Activated T-helper 1 cell treated with anti-CD3 and anti-CD28 coated beads, Interleukin-12 subunit alpha, Interleukin-12 subunit beta, Interleukin-2, Interleukin-4 antibody, amounts not matched to agents 30 ng/mL and 10 ng/mL and 1 ng/mL, durations not matched to agents 14 hours and 24 hours and 36 hours (primary cell): Measurements from ENCODE around the gene SFMBT2. TPM values are rescaled to one million over a fixed set of nuclear protein-coding genes. Genes with fewer than 3 reads are reported as not detected.

ENCODE experiments used
- DNase-seq: peaks from one replicate; pipeline ENCODE4 v3.0.0; 2021; ENCODE audit warnings: low spot score
- H3K27ac Mint-ChIP-seq: one replicate; pipeline ENCODE4 v1.8.0; 2021; ENCODE audit warnings: mild to moderate bottlenecking, mixed read lengths
- H3K27me3 Mint-ChIP-seq: one replicate; pipeline ENCODE4 v1.8.0; 2022; ENCODE audit warnings: mild to moderate bottlenecking, moderate library complexity, mixed read lengths; ENCODE audit not compliant: insufficient read depth
- H3K36me3 Mint-ChIP-seq: one replicate; pipeline ENCODE4 v1.8.0; 2021; ENCODE audit warnings: low read depth, mixed read lengths
- H3K4me1 Mint-ChIP-seq: one replicate; pipeline ENCODE4 v1.8.0; 2021; ENCODE audit warnings: low read depth, mixed read lengths
- H3K4me3 Mint-ChIP-seq: one replicate; pipeline ENCODE4 v1.8.0; 2021; ENCODE audit warnings: mild to moderate bottlenecking, moderate library complexity, mixed read lengths
- H3K9me3 Mint-ChIP-seq: one replicate; pipeline ENCODE4 v1.8.0; 2021; ENCODE audit warnings: mixed read lengths
- intact Hi-C: fragments of 100-400 bp; cut with micrococcal nuclease; formaldehyde crosslinking; loops from one replicate; pipeline ENCODE4 v1.15.1; 2024
- total RNA-seq: library from RNA; stranded (reverse); gene quantifications from 2 replicates; pipeline ENCODE4 v1.2.3, GENCODE V29; 2022

Gene SFMBT2
- total RNA-seq, 1 donor from 2014 or later: 39.1 TPM

DNA sequence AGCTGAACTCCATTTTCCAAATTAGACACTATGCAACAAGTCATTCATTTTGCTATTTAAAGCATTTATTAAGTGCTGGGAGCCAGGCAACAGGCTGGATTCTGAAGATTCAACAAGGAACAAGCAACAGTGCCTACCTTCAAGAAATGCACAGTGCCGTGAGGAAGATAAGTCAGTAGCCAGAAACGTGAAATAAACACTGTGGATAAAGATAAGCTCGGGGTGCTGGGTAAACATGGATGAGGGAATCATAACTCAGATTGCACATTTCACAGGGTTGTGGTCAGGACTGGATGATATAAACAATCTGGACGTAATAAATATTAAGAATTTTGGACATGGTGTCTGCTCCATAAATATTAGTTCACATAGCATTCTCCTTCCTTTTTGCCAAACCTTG is 259.3 kb downstream of the SFMBT2 start:
- DNase-seq: no peak
- intact Hi-C loops: no loop called here
- Mint-ChIP-seq H3K36me3 (peaks cover 1% of the 10 kb centered on the region), H3K4me1 (peaks cover 8% of the 10 kb centered on the region), H3K27ac (no peak overlapping the region), H3K27me3 (peaks cover 20% of the 10 kb centered on the region), H3K9me3 (peaks cover 4% of the 10 kb centered on the region), H3K4me3 (no peak overlapping the region)

DNA sequence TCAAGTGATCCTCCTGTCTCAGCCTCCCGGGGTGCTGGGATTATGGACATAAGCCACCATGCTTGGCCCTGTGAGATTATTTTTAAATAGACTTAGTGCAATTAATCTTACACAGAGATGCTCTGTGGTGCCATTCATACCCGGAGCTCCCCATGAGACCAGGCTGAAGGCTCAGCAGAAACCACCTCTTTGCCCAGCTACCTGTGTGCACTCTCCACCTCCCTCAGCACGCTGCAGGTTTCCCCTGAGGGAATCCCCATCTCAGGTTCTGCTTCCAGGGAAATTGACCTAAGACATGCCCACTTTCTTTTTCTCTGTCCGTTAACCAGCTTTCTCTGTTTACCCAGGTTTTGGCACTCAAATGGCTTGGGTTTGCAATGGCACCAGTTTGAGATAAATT is 260.5 kb downstream of the SFMBT2 start:
- Mint-ChIP-seq H3K36me3 (no peaks in the 10 kb centered on the region), H3K27me3 (peaks cover 28% of the 10 kb centered on the region), H3K9me3 (peaks cover 4% of the 10 kb centered on the region), H3K4me1 (peaks cover 8% of the 10 kb centered on the region), H3K4me3 (no peak overlapping the region), H3K27ac (no peak overlapping the region)
- intact Hi-C loops: no loop called here
- DNase-seq: no peak

DNA sequence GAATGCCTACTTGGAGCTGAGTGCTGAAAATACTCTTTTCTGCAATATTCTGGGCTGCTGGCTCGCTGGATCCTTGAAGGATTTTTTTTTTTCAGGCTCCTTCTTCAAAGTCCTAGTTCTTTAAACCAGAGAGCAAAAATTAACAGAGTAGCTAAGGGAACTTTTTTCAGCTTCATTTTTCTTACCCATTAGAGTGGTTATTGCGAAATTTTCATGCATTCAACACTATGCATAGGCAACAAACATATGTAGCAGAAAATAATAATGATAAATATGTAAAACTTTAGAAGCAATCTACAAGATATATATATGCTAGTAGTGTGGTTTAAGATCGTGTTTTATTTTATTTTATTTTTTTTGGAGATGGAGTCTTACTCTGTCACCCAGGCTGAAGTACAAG is 264.6 kb downstream of the SFMBT2 start:
- Mint-ChIP-seq H3K27ac (no peak overlapping the region), H3K4me1 (no peaks in the 10 kb centered on the region), H3K9me3 (peaks cover 7% of the 10 kb centered on the region), H3K27me3 (peaks cover 37% of the 10 kb centered on the region), H3K4me3 (no peak overlapping the region), H3K36me3 (no peaks in the 10 kb centered on the region)
- intact Hi-C loops: no loop called here
- DNase-seq: no peak

DNA sequence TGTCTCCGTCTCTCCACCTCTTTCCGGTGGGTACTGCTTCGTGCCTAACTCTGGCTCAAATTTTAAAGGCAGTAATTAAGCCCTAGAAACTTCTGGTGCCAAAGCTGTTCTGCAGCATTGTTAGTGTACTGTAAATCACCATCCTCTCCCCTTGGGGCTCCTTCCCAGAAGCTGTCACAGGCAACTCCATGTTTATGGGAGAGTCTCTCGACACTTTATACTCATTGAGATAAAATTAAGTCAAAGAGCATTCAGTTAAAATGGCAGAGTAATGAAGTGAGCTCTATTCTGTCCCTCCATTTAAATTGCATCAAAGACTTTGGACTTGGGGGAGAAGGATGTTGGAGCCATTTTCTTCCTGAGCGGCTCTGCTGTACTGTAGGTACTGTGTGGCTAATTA is 274.8 kb downstream of the SFMBT2 start:
- peaks cover 6% of the 10 kb centered on the region for H3K9me3 Mint-ChIP-seq
- no peak overlapping the region for H3K4me3 Mint-ChIP-seq
- peaks cover 3% of the 10 kb centered on the region for H3K36me3 Mint-ChIP-seq
- H3K27me3 Mint-ChIP-seq: peaks cover 17% of the 10 kb centered on the region
- no peak overlapping the region for H3K27ac Mint-ChIP-seq
- intact Hi-C loops: no loop called here
- no peak for DNase-seq
- H3K4me1 Mint-ChIP-seq: peaks cover 7% of the 10 kb centered on the region

DNA sequence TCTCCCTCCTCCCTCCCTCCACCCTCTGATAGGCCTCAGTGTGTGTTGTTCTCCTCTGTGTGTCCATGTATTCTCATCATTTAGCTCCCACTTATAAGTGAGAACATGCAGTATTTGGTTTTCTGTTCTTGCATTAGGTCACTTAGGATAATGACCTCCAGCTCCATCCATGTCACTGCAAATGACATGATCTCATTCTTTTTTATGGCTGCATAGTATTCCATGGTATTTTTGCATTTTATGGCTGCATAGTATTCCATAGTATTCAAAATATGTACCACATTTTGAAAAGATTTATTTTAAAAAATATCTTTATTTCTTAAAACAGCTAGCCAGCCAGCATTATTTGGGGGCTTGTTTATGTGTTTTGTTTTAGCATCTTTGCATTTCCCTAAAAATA is 275.6 kb downstream of the SFMBT2 start:
- Mint-ChIP-seq H3K27ac (no peak overlapping the region), H3K4me3 (no peak overlapping the region), H3K9me3 (peaks cover 6% of the 10 kb centered on the region), H3K36me3 (peaks cover 3% of the 10 kb centered on the region), H3K27me3 (peaks cover 20% of the 10 kb centered on the region), H3K4me1 (peaks cover 7% of the 10 kb centered on the region)
- intact Hi-C loops: no loop called here
- DNase-seq: no peak

DNA sequence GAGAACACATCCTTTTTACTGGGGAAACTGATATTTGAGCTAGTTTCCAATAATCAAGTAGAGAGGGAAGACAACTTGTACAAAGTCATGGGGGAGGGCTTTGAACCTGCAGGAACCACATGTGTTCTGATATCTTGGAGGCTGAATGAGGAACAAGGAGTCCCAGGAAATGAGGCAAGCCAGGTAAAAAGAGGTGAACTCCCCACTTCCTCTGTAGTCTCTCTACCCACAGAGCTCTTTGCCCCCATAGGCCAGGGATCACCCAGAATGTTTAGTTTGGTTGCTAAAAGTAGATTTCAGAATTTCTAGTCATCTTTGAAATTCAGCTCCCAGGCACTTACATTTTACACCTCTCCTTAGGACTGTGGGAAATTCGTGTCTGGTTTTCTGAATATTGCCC is 276.4 kb downstream of the SFMBT2 start:
- Mint-ChIP-seq H3K27ac (no peak overlapping the region), H3K4me1 (peaks cover 7% of the 10 kb centered on the region), H3K27me3 (peaks cover 26% of the 10 kb centered on the region), H3K9me3 (peaks cover 6% of the 10 kb centered on the region), H3K36me3 (peaks cover 3% of the 10 kb centered on the region), H3K4me3 (no peak overlapping the region)
- no peak for DNase-seq
- intact Hi-C loops: no loop called here

DNA sequence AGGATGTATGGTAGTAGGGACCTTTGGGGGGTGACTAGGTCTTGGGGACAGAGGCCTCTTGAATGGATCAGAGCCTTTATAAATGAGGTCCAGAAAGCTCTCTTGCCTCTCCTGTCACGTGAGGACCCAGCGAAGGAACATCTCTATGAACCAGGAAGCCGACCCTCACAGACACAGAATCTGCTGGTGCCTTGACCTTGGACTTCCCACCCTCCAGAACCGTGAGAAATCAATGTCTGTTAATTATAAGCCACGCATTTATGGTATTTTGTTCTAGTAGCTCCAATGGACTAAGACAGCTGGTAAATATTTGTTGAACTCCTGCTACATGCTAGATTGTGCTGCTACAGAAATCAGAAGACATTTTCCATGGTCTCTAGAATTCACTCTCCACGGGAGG is 276.9 kb downstream of the SFMBT2 start:
- no peak overlapping the region for H3K4me3 Mint-ChIP-seq
- intact Hi-C loops: no loop called here
- no peak for DNase-seq
- H3K4me1 Mint-ChIP-seq: peaks cover 7% of the 10 kb centered on the region
- peaks cover 6% of the 10 kb centered on the region for H3K9me3 Mint-ChIP-seq
- no peak overlapping the region for H3K27ac Mint-ChIP-seq
- peaks cover 3% of the 10 kb centered on the region for H3K36me3 Mint-ChIP-seq
- H3K27me3 Mint-ChIP-seq: peaks cover 26% of the 10 kb centered on the region

DNA sequence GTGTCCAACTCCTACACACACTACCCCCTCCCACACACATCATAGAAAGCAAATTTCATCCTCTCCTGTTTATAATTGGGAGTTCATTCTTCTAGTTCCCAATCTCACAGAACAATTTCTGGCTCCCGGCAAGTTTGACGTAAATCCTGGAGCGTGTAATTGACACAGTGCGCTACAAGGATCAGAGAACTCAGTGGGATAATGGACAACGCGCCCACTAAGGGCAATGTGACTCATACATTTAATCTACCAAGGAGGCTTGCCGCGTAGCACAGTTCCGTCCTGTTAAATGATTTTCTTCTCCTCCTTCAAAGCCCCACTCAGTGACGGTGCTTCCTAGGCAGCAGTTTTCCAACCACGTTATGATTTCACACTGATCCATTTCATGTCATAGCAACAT is 277.6 kb downstream of the SFMBT2 start:
- Mint-ChIP-seq H3K4me1 (peaks cover 7% of the 10 kb centered on the region), H3K36me3 (peaks cover 3% of the 10 kb centered on the region), H3K4me3 (no peak overlapping the region), H3K27ac (no peak overlapping the region), H3K9me3 (peaks cover 6% of the 10 kb centered on the region), H3K27me3 (peaks cover 32% of the 10 kb centered on the region)
- DNase-seq: no peak
- intact Hi-C loops: no loop called here

DNA sequence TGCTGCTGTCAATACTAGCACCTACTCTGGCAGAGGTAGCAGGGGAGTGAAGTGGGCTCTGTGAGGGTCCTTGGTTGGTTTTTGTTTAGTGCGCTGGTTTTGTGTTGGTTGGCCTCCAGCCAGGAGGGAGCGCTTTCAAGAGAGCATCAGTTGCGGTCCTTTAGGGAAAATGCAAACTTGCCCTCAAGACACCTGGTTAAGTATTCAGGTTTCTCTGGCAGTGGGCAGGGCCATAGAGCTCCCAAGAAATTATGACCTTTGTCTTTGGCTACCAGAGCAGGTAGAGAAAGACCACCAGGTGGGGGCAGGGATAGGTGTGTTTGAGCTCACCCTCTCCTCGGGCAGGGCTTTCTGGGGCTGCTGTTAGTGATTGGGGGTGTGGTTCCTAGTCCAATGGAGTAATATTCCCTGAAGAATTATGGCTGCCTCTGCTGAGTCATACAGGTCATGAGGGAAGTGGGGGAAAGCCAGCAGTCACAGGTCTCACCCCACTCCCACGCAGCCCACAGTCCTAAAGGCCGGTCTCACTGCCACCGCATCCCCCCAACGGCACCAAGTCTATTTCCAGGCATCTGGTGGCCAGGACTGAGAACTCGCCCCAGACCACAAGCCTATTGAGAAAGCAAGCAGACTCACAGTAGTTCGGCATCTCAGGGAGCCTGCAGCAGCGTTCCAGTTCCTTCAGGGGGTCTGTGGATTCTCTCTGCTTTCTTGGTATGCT is 280.5 kb downstream of the SFMBT2 start:
- intact Hi-C loops: no loop called here
- Mint-ChIP-seq H3K4me3 (no peak overlapping the region), H3K4me1 (peaks cover 7% of the 10 kb centered on the region), H3K36me3 (peaks cover 2% of the 10 kb centered on the region), H3K27me3 (peaks cover 38% of the 10 kb centered on the region), H3K27ac (no peak overlapping the region), H3K9me3 (no peaks in the 10 kb centered on the region)
- no peak for DNase-seq

DNA sequence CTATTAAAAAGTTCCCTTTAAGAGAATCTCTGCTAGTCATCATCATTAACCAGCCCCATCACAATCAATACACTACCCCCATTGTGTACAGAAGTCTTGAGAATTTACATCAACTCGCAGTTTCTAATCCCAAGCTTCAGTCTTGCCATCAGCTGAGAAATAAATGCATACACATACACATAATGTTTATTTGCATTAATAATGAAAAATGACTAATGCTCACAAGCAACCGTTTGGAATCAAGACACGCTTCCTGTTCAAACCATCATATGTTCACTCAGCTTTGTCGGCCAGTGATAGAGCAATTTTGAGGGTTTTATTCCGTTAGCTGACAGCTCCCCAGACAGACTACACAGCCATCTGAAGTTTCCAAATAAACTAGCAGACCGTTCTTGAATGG is 287.1 kb downstream of the SFMBT2 start:
- intact Hi-C loops: no loop called here
- Mint-ChIP-seq H3K4me3 (no peak overlapping the region), H3K27ac (no peak overlapping the region), H3K27me3 (peaks cover 46% of the 10 kb centered on the region), H3K9me3 (no peaks in the 10 kb centered on the region), H3K36me3 (peaks cover 1% of the 10 kb centered on the region), H3K4me1 (peaks cover 6% of the 10 kb centered on the region)
- no peak for DNase-seq

DNA sequence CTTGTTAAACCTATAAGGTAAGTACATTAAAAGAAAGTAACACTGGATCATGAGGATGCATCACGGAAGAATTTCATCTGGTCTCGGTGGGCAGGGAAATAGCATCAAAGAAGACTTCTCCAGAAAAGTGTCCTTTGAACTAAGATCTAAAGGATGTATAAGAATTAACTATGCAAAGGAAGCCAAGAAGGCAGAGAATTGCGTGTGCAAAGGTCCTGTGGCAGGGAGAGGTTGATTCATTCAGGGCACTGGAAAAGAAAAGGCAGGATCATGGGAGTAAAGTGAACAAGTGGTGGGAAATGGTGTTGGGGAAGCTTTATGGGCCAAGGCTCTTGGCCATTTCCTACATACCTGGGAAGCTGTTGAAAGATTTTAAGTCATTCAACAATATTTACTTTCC is 288.3 kb downstream of the SFMBT2 start:
- Mint-ChIP-seq H3K36me3 (peaks cover 1% of the 10 kb centered on the region), H3K4me1 (peaks cover 6% of the 10 kb centered on the region), H3K27me3 (peaks cover 36% of the 10 kb centered on the region), H3K9me3 (no peaks in the 10 kb centered on the region), H3K27ac (no peak overlapping the region), H3K4me3 (no peak overlapping the region)
- no peak for DNase-seq
- intact Hi-C loops: no loop called here

DNA sequence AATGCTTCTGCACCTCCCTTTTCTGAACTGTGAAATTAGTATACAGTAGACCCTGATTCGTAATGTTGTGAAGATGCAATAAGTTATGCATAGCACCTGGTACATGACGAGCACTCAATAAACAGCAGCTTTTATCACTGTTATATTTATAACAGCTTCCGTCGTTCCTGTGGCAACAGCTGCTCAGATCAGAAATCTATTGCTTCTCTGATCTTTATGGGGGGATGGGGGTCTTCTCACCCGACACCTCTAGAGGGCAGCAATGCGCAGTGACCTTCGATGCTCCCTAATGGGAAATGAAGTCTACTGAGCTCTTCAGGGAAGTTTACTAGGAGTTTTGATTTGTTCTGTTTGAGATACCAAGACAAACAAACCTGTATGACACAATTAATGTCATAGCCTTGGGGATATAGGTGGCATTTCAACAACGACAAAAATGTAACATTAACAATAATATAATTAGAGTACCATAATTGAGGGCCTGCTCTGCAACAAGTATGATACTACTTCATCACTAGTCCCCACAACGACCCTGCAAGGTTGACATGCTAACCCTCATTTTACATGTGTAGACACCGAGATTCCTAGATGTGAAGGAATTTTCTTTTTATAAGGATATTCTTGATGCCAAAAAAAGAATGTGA is 289.6 kb downstream of the SFMBT2 start:
- Mint-ChIP-seq H3K27ac (peak overlapping the region; percentile 38), H3K27me3 (peaks cover 36% of the 10 kb centered on the region), H3K9me3 (no peaks in the 10 kb centered on the region), H3K4me3 (no peak overlapping the region), H3K36me3 (peaks cover 1% of the 10 kb centered on the region), H3K4me1 (peaks cover 6% of the 10 kb centered on the region)
- intact Hi-C loops: loop anchor here (1.0 kb wide), 5 partner anchors 118 to 566 kb away; no protein-coding TSS in a partner anchor
- DNase-seq: peak; percentile 37

DNA sequence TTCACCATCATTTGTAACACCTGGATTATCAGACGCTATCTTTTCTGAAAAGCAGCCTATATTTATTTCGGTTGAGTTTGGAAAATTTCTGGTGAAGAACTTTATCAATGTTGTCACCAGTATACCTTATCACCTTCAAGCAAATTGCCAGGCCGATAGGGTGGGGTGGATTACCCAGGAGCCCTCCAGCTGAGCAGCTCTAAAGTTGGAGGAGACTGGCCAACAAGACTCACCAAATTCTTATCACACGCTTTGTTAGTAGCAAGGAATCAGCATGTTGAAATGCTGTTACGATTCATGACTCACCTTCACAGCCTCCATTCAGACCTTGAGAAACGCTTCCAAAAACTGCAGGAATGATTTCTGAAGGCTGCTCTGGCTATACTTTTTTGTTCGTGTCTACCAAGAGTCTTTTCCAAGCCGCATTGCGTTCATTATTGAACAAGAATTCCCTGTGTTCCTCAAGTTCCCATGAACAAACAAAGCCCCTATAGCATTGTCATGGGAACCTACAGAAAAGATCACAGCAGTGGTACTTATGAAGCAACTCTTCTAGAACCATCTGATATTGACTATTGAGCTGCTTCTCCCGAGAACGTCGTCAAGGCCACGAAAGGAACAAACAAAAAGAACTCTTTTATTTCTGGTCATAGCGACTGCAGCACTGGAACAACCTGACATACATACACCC is 291.4 kb downstream of the SFMBT2 start:
- intact Hi-C loops: no loop called here
- Mint-ChIP-seq H3K9me3 (no peaks in the 10 kb centered on the region), H3K4me1 (peaks cover 6% of the 10 kb centered on the region), H3K36me3 (peaks cover 1% of the 10 kb centered on the region), H3K27me3 (peaks cover 27% of the 10 kb centered on the region), H3K27ac (no peak overlapping the region), H3K4me3 (no peak overlapping the region)
- DNase-seq: no peak
